Measurements from ENCODE around the gene TFF2. TPM values are rescaled to one million over a fixed set of nuclear protein-coding genes. Genes with fewer than 3 reads are reported as not detected.

Gene TFF2
- total RNA-seq, 1 experiment from 2014 or later: 1.1 TPM

- in situ Hi-C loops (cut with HindIII; ENCODE audit: low pct_unique_long_range_greater_than_20kb, low sequenced_read_pairs): no loop called here
- intact Hi-C loops (cut with micrococcal nuclease; ENCODE audit: unreplicated experiment): no loop called here
- Histone ChIP-seq H3K4me1 (ENCODE audit: control insufficient read depth, insufficient read depth, low read length) (no peaks in the 10 kb centered on the region), H3K4me3 (ENCODE audit: low read depth in 2 of 2, low read length in 2 of 2) (no peak overlapping the region), H3K36me3 (ENCODE audit: control insufficient read depth, insufficient read depth, low read length) (no peaks in the 10 kb centered on the region), H3K27ac (ENCODE audit: low read length) (no peak overlapping the region), H3K27me3 (ENCODE audit: control insufficient read depth, insufficient read depth, low read length) (no peaks in the 10 kb centered on the region), H3K9me3 (ENCODE audit: control insufficient read depth, insufficient read depth, low read depth, low read length) (no peaks in the 10 kb centered on the region)
- DNase-seq (ENCODE audit: low read depth, low spot score): no peak
- no TSS peak for BruUV-seq (replicated peaks)
- ChIA-PET POLR2A (no interaction called here), CTCF (no interaction called here)
- TF ChIP-seq TCF7L2 (IDR thresholded peaks at IDR 0.05; ENCODE audit: low read depth, low read length) (no peak), SIN3A (IDR thresholded peaks at IDR 0.05; ENCODE audit: borderline replicate concordance, insufficient read depth, low read depth, low read length) (no peak), POLR2AphosphoS5 (IDR thresholded peaks at IDR 0.05; ENCODE audit: low read depth, low read length) (no peak), CTCF (IDR thresholded peaks at IDR 0.05) (no peak), REST (IDR thresholded peaks at IDR 0.05; ENCODE audit: insufficient read depth in 1 of 2, low read depth in 2 of 2, low read length in 1 of 2) (no peak)
- ATAC-seq: no peak
These were observed 6.2 kb downstream of the TFF2 start for GRCh38 chr21:42344631-42345030.

- ATAC-seq: no peak
- intact Hi-C loops (cut with micrococcal nuclease; ENCODE audit: unreplicated experiment) (no loop called here), in situ Hi-C loops (cut with HindIII; ENCODE audit: low pct_unique_long_range_greater_than_20kb, low sequenced_read_pairs) (no loop called here)
- ChIA-PET CTCF (no interaction called here), POLR2A (no interaction called here)
- H3K4me1 ChIP-seq (ENCODE audit: control insufficient read depth, insufficient read depth, low read length): no peaks in the 10 kb centered on the region
- no TSS peak for BruUV-seq (replicated peaks)
- H3K4me3 ChIP-seq (ENCODE audit: low read depth in 2 of 2, low read length in 2 of 2): no peak overlapping the region
- TF ChIP-seq REST (IDR thresholded peaks at IDR 0.05; ENCODE audit: insufficient read depth in 1 of 2, low read depth in 2 of 2, low read length in 1 of 2) (no peak), TCF7L2 (IDR thresholded peaks at IDR 0.05; ENCODE audit: low read depth, low read length) (no peak), POLR2AphosphoS5 (IDR thresholded peaks at IDR 0.05; ENCODE audit: low read depth, low read length) (no peak), SIN3A (IDR thresholded peaks at IDR 0.05; ENCODE audit: borderline replicate concordance, insufficient read depth, low read depth, low read length) (no peak), CTCF (IDR thresholded peaks at IDR 0.05) (no peak)
- H3K27ac ChIP-seq (ENCODE audit: low read length): no peak overlapping the region
- no peaks in the 10 kb centered on the region for H3K27me3 ChIP-seq (ENCODE audit: control insufficient read depth, insufficient read depth, low read length)
- DNase-seq (ENCODE audit: low read depth, low spot score): no peak
- H3K9me3 ChIP-seq (ENCODE audit: control insufficient read depth, insufficient read depth, low read depth, low read length): no peaks in the 10 kb centered on the region
- H3K36me3 ChIP-seq (ENCODE audit: control insufficient read depth, insufficient read depth, low read length): no peaks in the 10 kb centered on the region
These were observed 6.8 kb downstream of the TFF2 start for GRCh38 chr21:42343963-42344510.

Measured in Panc1 (cell line).